ENCODE data around the gene CTNND2.
"Not testable (repeated sequence)": the region's sequence is repeated elsewhere in the genome, so short reads cannot be mapped to it uniquely, and the experiment has no call there.

CTNND2 gene

GRCh38 chr5:11620172-11620571, 284.1 kb downstream of the CTNND2 start:
- DNase-seq (ENCODE audit: low read depth), result no peak
- no peak for TF ChIP-seq CTCF (IDR thresholded peaks at IDR 0.05; ENCODE audit: control insufficient read depth, extremely low read depth, insufficient read depth)
- H3K4me3 ChIP-seq (ENCODE audit: low read depth, low read length), result no peak overlapping the region

GRCh38 chr5:11619339-11620024, 284.8 kb downstream of the CTNND2 start:
- H3K4me3 ChIP-seq (ENCODE audit: low read depth, low read length), result no peak overlapping the region
- TF ChIP-seq CTCF (IDR thresholded peaks at IDR 0.05; ENCODE audit: control insufficient read depth, extremely low read depth, insufficient read depth), result peak; percentile 74
- peak; percentile 26 for DNase-seq (ENCODE audit: low read depth)

GRCh38 chr5:11617080-11617479, 287.2 kb downstream of the CTNND2 start:
- no peak overlapping the region for H3K4me3 ChIP-seq (ENCODE audit: low read depth, low read length)
- TF ChIP-seq CTCF (IDR thresholded peaks at IDR 0.05; ENCODE audit: control insufficient read depth, extremely low read depth, insufficient read depth), result no peak
- no peak for DNase-seq (ENCODE audit: low read depth)

- not testable (repeated sequence) for DNase-seq (ENCODE audit: low read depth); H3K4me3 ChIP-seq (ENCODE audit: low read depth, low read length)
Measured at GRCh38 chr5:11616624-11617023, 287.6 kb downstream of the CTNND2 start.

- DNase-seq (ENCODE audit: low read depth), result no peak
- H3K4me3 ChIP-seq (ENCODE audit: low read depth, low read length), result no peak overlapping the region
- TF ChIP-seq CTCF (IDR thresholded peaks at IDR 0.05; ENCODE audit: control insufficient read depth, extremely low read depth, insufficient read depth), result no peak
Measured at GRCh38 chr5:11611011-11611410, 293.2 kb downstream of the CTNND2 start.

GRCh38 chr5:11609570-11610303, 294.5 kb downstream of the CTNND2 start:
- no peak overlapping the region for H3K4me3 ChIP-seq (ENCODE audit: low read depth, low read length)
- no peak for DNase-seq (ENCODE audit: low read depth)
- no peak for TF ChIP-seq CTCF (IDR thresholded peaks at IDR 0.05; ENCODE audit: control insufficient read depth, extremely low read depth, insufficient read depth)

- no peak for TF ChIP-seq CTCF (IDR thresholded peaks at IDR 0.05; ENCODE audit: control insufficient read depth, extremely low read depth, insufficient read depth)
- no peak overlapping the region for H3K4me3 ChIP-seq (ENCODE audit: low read depth, low read length)
- DNase-seq (ENCODE audit: low read depth), result no peak
Measured at GRCh38 chr5:11608530-11608929, 295.7 kb downstream of the CTNND2 start.

Data from LNCaP clone FGC (cell line).